Uterus (tissue), 2 donors: ENCODE data around the gene AK4.

Source experiments
- POLR2A ChIP-seq, 2 donors: fragments of 450-650 bp; IDR thresholded peaks; one replicate each; pipeline ENCODE4 v1.6.1; 2016; ENCODE audit warnings: antibody characterized with exemption in 2 of 2, mild to moderate bottlenecking in 1 of 2, moderate library complexity in 1 of 2
- TF ChIP-seq, protein P1 (sequence below), 4 experiments: fragments of 200-600 bp in 2 of 4; fragments of 450-650 bp in 2 of 4; sonication (generic) in 2 of 4; IDR thresholded peaks; one replicate each; pipeline ENCODE4 v1.5.1; 2016 to 2019; ENCODE audit warnings: antibody characterized with exemption in 4 of 4, mild to moderate bottlenecking in 2 of 4, moderate library complexity in 1 of 4

DNA sequence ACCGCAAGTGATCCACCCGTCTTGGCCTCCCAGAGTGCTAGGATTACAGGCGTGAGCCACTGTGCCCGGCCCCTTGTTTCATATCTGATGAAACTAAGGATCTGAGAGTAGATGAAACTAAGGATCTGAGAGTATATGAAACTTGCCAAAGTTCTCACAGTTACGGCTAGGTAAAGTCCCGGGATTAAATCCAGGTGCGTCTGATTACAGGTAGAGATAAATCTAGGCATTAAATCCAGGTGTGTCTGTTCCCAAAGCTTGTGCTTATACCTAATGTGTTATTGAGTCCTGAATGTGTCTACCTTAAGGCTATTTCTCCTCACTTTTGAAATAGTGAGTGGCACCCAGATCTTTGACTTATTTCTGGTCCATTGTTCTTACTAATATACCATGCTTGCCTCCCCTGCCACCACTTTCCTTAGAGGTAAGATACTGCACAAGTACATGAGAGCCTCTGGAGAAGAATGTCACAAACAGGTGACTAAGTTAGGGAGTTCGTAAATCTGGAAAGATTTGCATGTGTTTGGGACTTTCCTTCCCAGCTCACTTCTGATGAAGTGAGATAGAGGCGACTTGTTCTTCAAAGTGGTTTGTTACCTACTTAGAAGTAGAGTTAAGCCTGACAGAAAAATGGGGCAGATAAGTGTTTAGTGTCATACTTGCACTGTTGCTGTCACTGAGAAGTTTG is 66.5 kb downstream of the AK4 start:
- TF ChIP-seq, protein P1, sequence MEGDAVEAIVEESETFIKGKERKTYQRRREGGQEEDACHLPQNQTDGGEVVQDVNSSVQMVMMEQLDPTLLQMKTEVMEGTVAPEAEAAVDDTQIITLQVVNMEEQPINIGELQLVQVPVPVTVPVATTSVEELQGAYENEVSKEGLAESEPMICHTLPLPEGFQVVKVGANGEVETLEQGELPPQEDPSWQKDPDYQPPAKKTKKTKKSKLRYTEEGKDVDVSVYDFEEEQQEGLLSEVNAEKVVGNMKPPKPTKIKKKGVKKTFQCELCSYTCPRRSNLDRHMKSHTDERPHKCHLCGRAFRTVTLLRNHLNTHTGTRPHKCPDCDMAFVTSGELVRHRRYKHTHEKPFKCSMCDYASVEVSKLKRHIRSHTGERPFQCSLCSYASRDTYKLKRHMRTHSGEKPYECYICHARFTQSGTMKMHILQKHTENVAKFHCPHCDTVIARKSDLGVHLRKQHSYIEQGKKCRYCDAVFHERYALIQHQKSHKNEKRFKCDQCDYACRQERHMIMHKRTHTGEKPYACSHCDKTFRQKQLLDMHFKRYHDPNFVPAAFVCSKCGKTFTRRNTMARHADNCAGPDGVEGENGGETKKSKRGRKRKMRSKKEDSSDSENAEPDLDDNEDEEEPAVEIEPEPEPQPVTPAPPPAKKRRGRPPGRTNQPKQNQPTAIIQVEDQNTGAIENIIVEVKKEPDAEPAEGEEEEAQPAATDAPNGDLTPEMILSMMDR (IDR thresholded peaks at IDR 0.05): no peak
- no peak for TF ChIP-seq POLR2A (IDR thresholded peaks at IDR 0.05)
